ENCODE data around the gene TNFSF9. TPM values are rescaled to one million over a fixed set of nuclear protein-coding genes. Genes with fewer than 3 reads are reported as not detected.
"Not testable (repeated sequence)": the region's sequence is repeated elsewhere in the genome, so short reads cannot be mapped to it uniquely, and the experiment has no call there.

Gene TNFSF9
- total and polyA plus RNA-seq, 2 donors (not counting 1 experiment from before 2014, with no cell fraction given) = 11.7 to 24.3 TPM

DNA sequence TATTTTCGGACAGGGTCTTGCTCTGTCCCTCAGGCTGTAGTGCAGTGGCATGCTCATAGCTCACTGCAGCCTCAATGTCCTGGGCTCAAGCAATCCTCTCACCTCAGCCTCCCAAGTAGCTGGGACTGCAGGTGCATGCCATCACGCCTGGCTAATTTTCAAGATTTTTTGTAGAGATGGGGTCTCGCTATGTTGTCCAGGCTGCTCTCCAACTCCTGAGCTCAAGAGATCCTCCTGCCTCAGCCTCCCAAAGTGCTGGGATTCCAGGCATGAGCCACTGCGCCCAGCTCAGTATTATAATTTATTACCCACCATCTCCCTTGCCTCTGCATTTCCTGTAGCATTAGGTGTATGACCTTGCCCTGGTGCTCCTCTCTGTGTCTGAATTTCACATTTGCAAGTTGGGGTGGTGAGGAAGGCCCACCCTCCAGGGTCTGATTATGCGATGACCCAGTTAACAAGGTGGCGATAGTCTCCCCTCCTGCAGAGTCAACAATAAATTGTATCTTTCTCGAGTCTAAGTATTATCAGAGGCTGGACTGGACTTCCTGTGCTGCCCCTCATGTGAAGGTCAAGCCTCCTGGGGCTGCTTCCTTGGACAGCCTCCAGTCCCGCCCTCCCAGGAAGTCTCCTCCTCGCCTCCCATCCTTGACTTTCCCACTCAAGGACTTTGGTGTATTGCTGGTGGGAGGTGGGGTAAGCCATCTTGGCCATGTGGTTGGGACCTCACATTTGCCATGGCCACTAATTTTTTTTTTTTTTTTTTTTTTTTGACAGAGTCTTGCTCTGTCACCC lies 27.2 kb upstream of the TNFSF9 start:
- Mint-ChIP-seq H3K27me3 (peaks cover 3% of the 10 kb centered on the region), H3K9me3 (ENCODE audit: insufficient read depth) (no peaks in the 10 kb centered on the region), H3K4me3 (peak overlapping the region; percentile 59), H3K27ac (peak overlapping the region; percentile 58), H3K4me1 (peaks cover 18% of the 10 kb centered on the region)
- TF ChIP-seq EZH2 (IDR thresholded peaks at IDR 0.05; ENCODE audit: borderline replicate concordance, insufficient read depth, low read depth, low read length, poor library complexity, severe bottlenecking) = no peak
- TF ChIP-seq, protein P1, sequence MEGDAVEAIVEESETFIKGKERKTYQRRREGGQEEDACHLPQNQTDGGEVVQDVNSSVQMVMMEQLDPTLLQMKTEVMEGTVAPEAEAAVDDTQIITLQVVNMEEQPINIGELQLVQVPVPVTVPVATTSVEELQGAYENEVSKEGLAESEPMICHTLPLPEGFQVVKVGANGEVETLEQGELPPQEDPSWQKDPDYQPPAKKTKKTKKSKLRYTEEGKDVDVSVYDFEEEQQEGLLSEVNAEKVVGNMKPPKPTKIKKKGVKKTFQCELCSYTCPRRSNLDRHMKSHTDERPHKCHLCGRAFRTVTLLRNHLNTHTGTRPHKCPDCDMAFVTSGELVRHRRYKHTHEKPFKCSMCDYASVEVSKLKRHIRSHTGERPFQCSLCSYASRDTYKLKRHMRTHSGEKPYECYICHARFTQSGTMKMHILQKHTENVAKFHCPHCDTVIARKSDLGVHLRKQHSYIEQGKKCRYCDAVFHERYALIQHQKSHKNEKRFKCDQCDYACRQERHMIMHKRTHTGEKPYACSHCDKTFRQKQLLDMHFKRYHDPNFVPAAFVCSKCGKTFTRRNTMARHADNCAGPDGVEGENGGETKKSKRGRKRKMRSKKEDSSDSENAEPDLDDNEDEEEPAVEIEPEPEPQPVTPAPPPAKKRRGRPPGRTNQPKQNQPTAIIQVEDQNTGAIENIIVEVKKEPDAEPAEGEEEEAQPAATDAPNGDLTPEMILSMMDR (IDR thresholded peaks at IDR 0.05) = no peak
- Histone ChIP-seq H3K9ac (ENCODE audit: low read length) (no peak overlapping the region), H3K79me2 (ENCODE audit: control insufficient read depth, insufficient read depth, low read length) (no peaks in the 10 kb centered on the region), H2AFZ (ENCODE audit: insufficient read depth, low read depth, low read length, poor library complexity, severe bottlenecking) (no peak overlapping the region), H3K4me3 (ENCODE audit: control extremely low read depth in 1 of 5, extremely low read depth in 1 of 5, insufficient read depth in 1 of 5, low read depth in 2 of 5, low read length in 4 of 5) (no peak overlapping the region), H3K4me2 (replicated peaks; ENCODE audit: low read depth, low read length, poor library complexity, severe bottlenecking) (no peak overlapping the region), H3K27me3 (replicated peaks in 1 of 4; ENCODE audit: control extremely low read depth in 1 of 4, control insufficient read depth in 3 of 4, insufficient read depth in 4 of 4, low read length in 3 of 4) (peaks cover 0 to 17% (median 3%) of the 10 kb centered on the region in 4 experiments), H4K20me1 (ENCODE audit: control insufficient read depth, insufficient read depth, low read length, poor library complexity, severe bottlenecking) (no peaks in the 10 kb centered on the region), H3K27ac (ENCODE audit: low read length in 2 of 2) (no peak overlapping the region), H3K4me1 (ENCODE audit: control insufficient read depth in 2 of 2, insufficient read depth in 2 of 2, low read length in 2 of 2) (peaks cover 16 to 21% of the 10 kb centered on the region in 2 donors), H3K36me3 (replicated peaks in 1 of 2; ENCODE audit: control extremely low read depth in 1 of 2, control insufficient read depth in 1 of 2, extremely low read depth in 1 of 2, insufficient read depth in 2 of 2, low read length in 1 of 2) (no peaks in the 10 kb centered on the region), H3K9me3 (ENCODE audit: control extremely low read depth in 1 of 3, control insufficient read depth in 2 of 3, insufficient read depth in 1 of 3, low read length in 2 of 3) (peaks cover 0 to 2% (median 0%) of the 10 kb centered on the region in 3 donors)
- WGBS (ENCODE audit: insufficient coverage) = 92% methylated on average over 5 of the region's 9 CpGs
- ChIA-PET POLR2A (interaction anchor here (0.7 kb wide), 2 partner anchors 30 to 304 kb away, joined by 4 to 5 read pairs; no protein-coding TSS in a partner anchor), CTCF (interaction anchor here (0.6 to 2.0 kb wide), 10 partner anchors 13 to 360 kb away, joined by 3 to 12 read pairs (median 4); partner anchors contain the start of genes DENND1C and KHSRP)
- intact Hi-C loops (cut with micrococcal nuclease) = loop anchor here (1.0 to 2.0 kb wide), 3 partner anchors 43 to 285 kb away; partner anchors contain the start of gene KHSRP
- DNase-seq (no peak), ATAC-seq (ENCODE audit: low read depth) (no peak)

GRCh38 chr19:6508028-6508771 lies 22.6 kb upstream of the TNFSF9 start:
- CTCF ChIA-PET = interaction anchor here (0.6 to 1.6 kb wide), 3 partner anchors 9 to 1498 kb away, joined by 4 to 9 read pairs (median 4); partner anchors contain the start of gene TNFSF9

More at GRCh38 chr19:6508028-6508771, 22.6 kb upstream of the TNFSF9 start:
- H3K4me2 ChIP-seq (replicated peaks; ENCODE audit: low read depth, low read length, poor library complexity, severe bottlenecking); H3K4me3 Mint-ChIP-seq; H3K27ac Mint-ChIP-seq; H3K36me3 ChIP-seq (replicated peaks in 1 of 2; ENCODE audit: control extremely low read depth in 1 of 2, control insufficient read depth in 1 of 2, extremely low read depth in 1 of 2, insufficient read depth in 2 of 2, low read length in 1 of 2); H2AFZ ChIP-seq (ENCODE audit: insufficient read depth, low read depth, low read length, poor library complexity, severe bottlenecking); H3K4me1 ChIP-seq (ENCODE audit: control insufficient read depth in 2 of 2, insufficient read depth in 2 of 2, low read length in 2 of 2); ATAC-seq (ENCODE audit: low read depth); H3K9me3 ChIP-seq (ENCODE audit: control extremely low read depth in 1 of 3, control insufficient read depth in 2 of 3, insufficient read depth in 1 of 3, low read length in 2 of 3); H3K4me3 ChIP-seq (ENCODE audit: control extremely low read depth in 1 of 5, extremely low read depth in 1 of 5, insufficient read depth in 1 of 5, low read depth in 2 of 5, low read length in 4 of 5); H3K27me3 Mint-ChIP-seq; H3K9me3 Mint-ChIP-seq (ENCODE audit: insufficient read depth); H3K9ac ChIP-seq (ENCODE audit: low read length); H3K27me3 ChIP-seq (replicated peaks in 1 of 4; ENCODE audit: control extremely low read depth in 1 of 4, control insufficient read depth in 3 of 4, insufficient read depth in 4 of 4, low read length in 3 of 4); H3K79me2 ChIP-seq (ENCODE audit: control insufficient read depth, insufficient read depth, low read length); H4K20me1 ChIP-seq (ENCODE audit: control insufficient read depth, insufficient read depth, low read length, poor library complexity, severe bottlenecking); DNase-seq; H3K4me1 Mint-ChIP-seq; intact Hi-C loops (cut with micrococcal nuclease); H3K27ac ChIP-seq (ENCODE audit: low read length in 2 of 2): not testable (repeated sequence)
- POLR2A ChIA-PET = interaction anchor here (1.1 to 1.2 kb wide), 2 partner anchors 27 to 48 kb away, joined by 3 read pairs; partner anchors contain the start of genes DENND1C and SLC25A23
- WGBS (ENCODE audit: insufficient coverage) = 88% methylated on average over 3 of the region's 9 CpGs
